ENCODE data around the gene ANKS1B.

Gene ANKS1B

GRCh38 chr12:99577125-99577524 lies 407.6 kb downstream of the ANKS1B start (continued):
- TF ChIP-seq ZBTB11 (tag by site-specific recombination; conservative IDR thresholded peaks at IDR 0.05; ENCODE audit: low read depth) = peak; percentile 72
- peak; percentile 62; the same call in 1 of the 2 replicates for TF ChIP-seq REST (tag by site-specific recombination; IDR thresholded peaks at IDR 0.05)
- TF ChIP-seq ZNF654 (tag by site-specific recombination; IDR thresholded peaks at IDR 0.05; ENCODE audit: low read depth) = peak; percentile 38
- TF ChIP-seq ZNF433 (tag by site-specific recombination; IDR thresholded peaks at IDR 0.05; ENCODE audit: low read depth) = peak; percentile 73; the same call in 1 of the 2 replicates
- peak; percentile 85 for TF ChIP-seq ZNF518A (tag by site-specific recombination; conservative IDR thresholded peaks at IDR 0.05; ENCODE audit: low read depth)
- TF ChIP-seq ZNF394 (tag by site-specific recombination; IDR thresholded peaks at IDR 0.05; ENCODE audit: borderline replicate concordance) = peak; percentile 78
- peak; percentile 71; the same call in 1 of the 2 replicates for TF ChIP-seq ZNF266 (tag by site-specific recombination; IDR thresholded peaks at IDR 0.05; ENCODE audit: low read depth)
- peak; percentile 85 for TF ChIP-seq ZNF426 (tag by site-specific recombination; IDR thresholded peaks at IDR 0.05)
- TF ChIP-seq ZNF623 (tag by site-specific recombination; IDR thresholded peaks at IDR 0.05) = peak; percentile 68
- TF ChIP-seq ZNF510 (tag by site-specific recombination; IDR thresholded peaks at IDR 0.05; ENCODE audit: insufficient replicate concordance) = peak; percentile 57
- 0 out of 2 replicates have a peak, but pooled peaks have one; percentile 18 for TF ChIP-seq ZNF354C (tag by site-specific recombination; IDR thresholded peaks at IDR 0.05; ENCODE audit: borderline replicate concordance, low read depth)
- TF ChIP-seq ZNF529 (tag by site-specific recombination; IDR thresholded peaks at IDR 0.05; ENCODE audit: insufficient replicate concordance) = peak; percentile 20
- TF ChIP-seq ZNF530 (tag by site-specific recombination; IDR thresholded peaks at IDR 0.05; ENCODE audit: low read depth) = 0 out of 2 replicates have a peak, but pooled peaks have one; percentile 49
- TF ChIP-seq ZXDB (tag by site-specific recombination; IDR thresholded peaks at IDR 0.05) = peak; percentile 56; the same call in 1 of the 2 replicates
- 0 out of 2 replicates have a peak, but pooled peaks have one; percentile 45 for TF ChIP-seq ZNF560 (tag by site-specific recombination; IDR thresholded peaks at IDR 0.05; ENCODE audit: borderline replicate concordance)
- 0 out of 2 replicates have a peak, but pooled peaks have one; percentile 27 for TF ChIP-seq ZNF558 (tag by site-specific recombination; IDR thresholded peaks at IDR 0.05)
- TF ChIP-seq ZNF19 (tag by site-specific recombination; IDR thresholded peaks at IDR 0.05; ENCODE audit: low read depth) = 0 out of 2 replicates have a peak, but pooled peaks have one; percentile 48
- TF ChIP-seq ZNF292 (tag by site-specific recombination; IDR thresholded peaks at IDR 0.05; ENCODE audit: borderline replicate concordance, low read depth) = 0 out of 2 replicates have a peak, but pooled peaks have one; percentile 56

All from HEK293 (cell line).